Left ventricle myocardium superior (tissue), 1 donor: Measurements from ENCODE around the gene PBX2. TPM values are rescaled to one million over a fixed set of nuclear protein-coding genes. Genes with fewer than 3 reads are reported as not detected.
A peak's percentile ranks its signal among the peaks of the same experiment; 100 is the strongest.

ENCODE experiments used
- ATAC-seq: fragments of 200-7000 bp; cut with Tn5 transposase; one replicate; pipeline ENCODE4 v1.9.1; 2020; ENCODE audit warnings: mild to moderate bottlenecking, moderate library complexity
- DNase-seq: peaks from one replicate; pipeline ENCODE4 v3.0.0-alpha.2; 2020
- intact Hi-C: fragments of 100-400 bp; cut with micrococcal nuclease; formaldehyde crosslinking; loops from one replicate; pipeline ENCODE4 v1.11.0; 2022
- total RNA-seq: library from RNA; stranded (reverse); fragmentation: NEBNext Ultra II Directional; extraction: Animal tissue kit (Norgen Biotek cat#: 25700); gene quantifications from one replicate; pipeline ENCODE4 v1.2.1, GENCODE V29; 2021
- donor health status: DM: no; HTN: yes; CAD: no; lungs with severe emphysema.

Gene PBX2
- total RNA-seq, 1 donor from 2014 or later, result 46.5 TPM

DNA sequence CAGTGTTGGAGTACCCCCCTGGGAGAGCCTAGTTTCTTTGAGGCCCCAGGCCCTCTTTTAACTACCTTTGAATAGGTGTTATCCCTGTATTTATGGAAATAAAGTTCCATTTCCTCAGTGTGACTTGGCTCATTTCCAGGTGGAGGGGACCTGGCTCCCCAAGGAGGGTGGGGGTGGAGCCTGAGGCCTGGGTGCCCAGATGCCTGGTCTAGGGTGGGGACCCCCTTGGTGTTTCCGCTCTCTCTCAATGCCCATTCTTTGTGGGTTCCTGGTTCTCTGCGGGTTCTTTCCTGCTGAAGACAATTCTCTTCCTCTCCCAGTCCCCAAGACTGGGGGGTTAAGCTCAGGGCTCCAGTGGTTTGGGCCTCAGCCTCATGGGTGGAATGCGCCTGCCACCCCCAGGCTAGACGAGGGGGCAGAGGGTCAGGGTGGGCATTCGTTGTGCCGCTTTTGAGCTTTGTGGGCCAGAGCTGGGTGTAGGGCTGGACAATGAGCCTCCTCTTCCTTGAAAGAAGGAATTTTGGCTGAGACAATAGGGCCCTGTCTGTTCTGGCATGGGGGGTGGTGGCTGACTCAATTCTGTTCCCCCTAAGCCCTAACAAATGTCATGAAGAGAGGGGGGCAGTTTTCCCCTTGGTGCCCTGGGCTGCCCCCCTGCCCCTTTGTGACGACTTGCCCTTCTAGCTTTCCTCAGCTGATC is 26.3 kb downstream of the PBX2 start:
- ATAC-seq, result peak; percentile 49
- intact Hi-C loops, result no loop called here
- DNase-seq, result no peak

DNA sequence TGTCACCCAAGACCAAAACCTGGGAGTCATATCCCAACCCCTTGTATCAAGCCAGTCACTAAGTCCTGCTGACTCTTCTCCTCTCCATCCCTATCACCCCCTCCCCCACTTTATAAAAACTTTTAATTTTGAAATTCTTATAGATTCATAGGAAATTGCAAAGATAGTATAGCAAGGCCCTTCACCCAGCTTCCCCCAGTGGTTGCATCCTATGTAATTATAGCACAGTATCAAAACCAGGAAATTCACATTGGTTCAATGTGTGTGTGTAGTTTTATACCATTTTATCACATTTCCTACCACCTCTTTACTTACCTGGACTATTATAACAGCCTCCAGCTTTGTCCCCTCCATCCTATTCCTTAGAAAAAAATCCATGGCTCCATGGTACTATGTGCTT is 31.9 kb downstream of the PBX2 start:
- no peak for DNase-seq
- ATAC-seq, result no peak
- intact Hi-C loops, result no loop called here

DNA sequence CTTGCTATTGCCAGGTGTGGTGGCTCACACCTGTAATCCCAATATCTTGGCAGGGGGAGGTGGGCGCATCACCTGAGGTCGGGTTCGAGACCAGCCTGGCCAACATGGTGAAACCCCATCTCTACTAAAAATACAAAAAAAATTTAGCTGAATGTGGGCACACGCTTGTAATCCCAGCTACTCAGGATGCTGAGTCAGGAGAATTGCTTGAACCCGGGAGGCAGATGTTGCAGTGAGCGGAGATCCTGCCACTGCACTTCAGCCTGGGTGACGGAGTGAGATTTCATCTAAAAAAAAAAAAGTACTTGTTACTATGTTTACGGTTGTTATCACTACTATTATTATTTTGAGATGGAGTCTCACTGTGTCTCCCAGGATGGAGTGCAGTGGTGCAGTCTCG is 33.1 kb downstream of the PBX2 start:
- ATAC-seq, result no peak
- no peak for DNase-seq
- intact Hi-C loops, result no loop called here

DNA sequence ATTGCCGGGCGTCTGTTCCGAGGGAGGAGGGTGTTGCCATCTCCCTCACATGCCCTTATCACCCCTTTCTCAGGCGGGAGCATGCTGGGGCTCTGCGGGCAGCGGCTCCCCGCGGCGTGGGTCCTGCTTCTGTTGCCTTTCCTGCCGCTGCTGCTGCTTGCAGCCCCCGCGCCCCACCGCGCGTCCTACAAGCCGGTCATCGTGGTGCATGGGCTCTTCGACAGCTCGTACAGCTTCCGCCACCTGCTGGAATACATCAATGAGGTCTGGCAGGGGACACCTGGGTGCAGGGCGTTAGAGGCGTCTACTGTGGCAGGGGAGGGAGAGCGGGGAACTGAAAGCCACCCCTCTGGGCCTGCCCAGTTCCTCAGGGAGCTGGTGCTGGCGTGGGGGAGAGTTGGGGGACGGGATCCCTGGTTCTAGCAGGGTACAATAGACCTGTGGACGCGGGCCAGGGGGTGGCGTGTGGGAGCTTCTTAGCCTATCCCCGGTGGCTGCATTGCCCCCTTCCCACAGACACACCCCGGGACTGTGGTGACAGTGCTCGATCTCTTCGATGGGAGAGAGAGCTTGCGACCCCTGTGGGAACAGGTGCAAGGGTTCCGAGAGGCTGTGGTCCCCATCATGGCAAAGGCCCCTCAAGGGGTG is 35.4 kb downstream of the PBX2 start:
- ATAC-seq (peak; percentile 70), DNase-seq (peak; percentile 75)
- intact Hi-C loops, result no loop called here

DNA sequence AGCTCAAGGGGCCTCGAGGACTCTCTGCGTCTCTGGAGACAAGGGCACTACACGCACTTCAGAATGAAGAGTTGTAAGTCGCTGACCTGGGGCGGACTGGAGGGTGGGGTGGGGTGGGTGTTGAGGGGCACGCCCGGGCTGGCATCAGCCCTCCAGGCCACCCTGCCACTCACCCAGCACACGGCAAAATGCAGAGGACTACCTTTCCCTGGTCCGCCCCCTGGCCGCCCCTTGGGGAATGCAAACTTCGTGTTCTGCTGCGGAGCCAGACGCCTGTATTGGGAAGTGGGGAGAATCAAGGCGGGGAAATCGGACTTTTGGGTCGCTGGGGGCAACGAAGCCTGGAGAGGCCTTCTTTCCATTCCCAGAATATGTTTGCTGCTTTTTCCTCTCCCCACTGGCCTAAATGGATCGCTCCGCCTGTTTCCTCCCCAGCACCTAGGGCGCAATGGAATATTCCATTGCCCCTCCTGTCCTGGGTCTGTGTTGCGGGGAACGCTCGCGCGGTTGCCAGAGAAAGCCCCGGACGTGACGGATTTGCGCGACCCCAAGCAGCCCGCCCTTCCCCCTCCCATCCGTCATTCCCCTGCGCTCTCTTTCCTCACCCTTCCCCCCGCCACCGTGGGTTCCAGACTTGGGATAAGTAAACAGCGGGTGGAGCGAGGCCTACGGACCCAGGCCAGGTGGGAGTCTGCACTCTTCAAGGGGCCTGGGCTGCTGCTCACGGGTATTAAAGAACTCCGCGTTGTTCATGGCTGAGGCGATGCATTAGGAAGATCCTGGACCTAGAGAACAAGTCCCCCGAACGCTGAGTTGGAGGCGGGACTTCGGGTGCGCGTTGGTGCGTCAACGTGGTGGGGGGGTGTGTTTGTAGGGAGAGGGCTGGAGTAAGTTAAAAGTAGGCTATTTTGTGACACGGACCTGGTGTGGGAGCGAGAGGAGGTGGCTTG is 36.2 kb downstream of the PBX2 start, which contains the start of gene PPT2:
Gene PPT2, plus strand, starts transcription at position 578 of the 950 bp plus-strand sequence. CDS start 454 bp downstream, outside the sequence.
- ATAC-seq (peak; percentile 91), DNase-seq (peak; percentile 92)
- intact Hi-C loops, result no loop called here

DNA sequence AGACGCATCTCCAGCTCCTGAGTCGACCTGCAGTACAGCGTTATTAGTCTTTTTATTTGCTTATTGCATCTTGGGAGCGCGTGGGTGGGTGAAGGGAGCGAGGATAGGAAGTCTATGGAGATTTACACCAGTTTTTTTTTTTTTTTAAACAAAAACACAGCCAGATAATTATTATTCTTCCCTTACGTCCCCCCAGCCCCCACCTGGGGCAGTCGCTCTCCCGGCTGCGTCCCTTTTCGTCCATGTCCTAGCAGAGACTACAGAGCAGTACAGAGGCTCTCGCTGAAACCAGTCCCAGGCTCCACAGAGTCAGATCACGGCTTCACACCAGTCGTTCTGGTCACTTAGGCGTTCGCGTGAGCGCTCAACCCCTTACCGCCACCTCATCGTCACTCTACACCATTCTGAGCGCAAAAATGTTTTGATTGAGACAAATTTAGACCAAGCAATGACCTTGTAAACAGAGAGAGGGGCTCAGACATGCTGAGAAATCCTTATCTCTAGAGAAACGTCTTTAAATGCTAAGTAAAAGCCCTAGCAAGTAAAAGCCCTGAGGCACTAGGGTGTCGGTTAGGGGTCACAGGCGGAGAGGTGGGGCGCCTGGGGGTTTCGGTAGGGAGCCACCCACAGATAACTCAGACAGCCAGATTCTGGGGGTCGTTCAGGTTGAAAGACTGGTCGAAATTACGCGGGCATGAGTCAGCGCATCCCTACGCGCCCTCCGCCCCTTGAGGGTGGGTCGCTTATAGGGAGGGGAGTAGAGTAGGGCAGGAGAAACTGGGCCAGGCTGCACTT is 37.0 kb downstream of the PBX2 start:
- peak; percentile 46 for DNase-seq
- ATAC-seq, result peak; percentile 35
- intact Hi-C loops, result no loop called here

DNA sequence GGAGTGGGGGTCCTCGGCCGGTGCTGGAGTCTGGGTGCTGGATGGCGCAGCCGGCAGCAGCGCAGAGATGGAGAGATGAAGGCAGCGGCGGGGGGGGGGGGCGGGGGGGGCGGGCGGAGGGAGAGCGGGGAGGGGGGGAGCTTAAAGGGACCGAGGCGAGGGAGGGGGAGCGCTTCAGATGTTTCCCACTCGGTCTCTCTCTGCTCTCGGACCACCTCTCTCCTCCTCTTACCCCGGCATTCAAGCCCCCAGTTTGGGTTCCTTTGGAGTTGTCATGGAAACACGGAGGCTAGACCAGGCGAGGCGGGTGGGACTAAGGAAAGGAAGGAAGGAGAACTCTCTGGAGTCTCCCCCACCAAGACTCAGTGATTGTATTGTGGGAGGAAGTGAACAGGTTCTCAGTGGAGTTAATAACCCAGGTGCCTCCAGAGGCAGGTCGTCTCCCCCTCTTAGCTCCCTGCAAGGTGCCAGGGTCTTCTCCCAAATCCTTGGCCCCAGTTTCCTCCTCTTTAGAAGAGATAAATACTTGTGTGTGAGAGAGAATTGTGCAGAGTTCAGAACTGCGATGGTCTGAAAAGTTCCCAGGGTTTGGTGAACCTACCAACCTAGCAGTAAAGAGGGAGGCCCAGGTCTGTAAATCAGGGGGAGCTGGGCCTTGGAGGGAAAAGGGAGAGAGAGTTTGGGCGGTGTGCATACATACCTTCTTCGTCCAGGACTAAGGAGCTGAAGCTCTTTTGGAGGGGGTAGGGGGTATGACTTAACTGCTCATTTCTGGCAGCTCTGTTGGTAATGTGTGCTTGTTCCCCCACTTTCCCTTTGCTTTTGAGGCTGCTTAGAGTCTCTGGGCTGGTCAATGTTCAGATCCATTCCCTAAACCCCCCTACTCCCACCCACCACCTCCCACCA is 37.9 kb downstream of the PBX2 start, which contains the start of gene PRRT1:
Gene PRRT1, minus strand, starts transcription at position 77 of the 906 bp plus-strand sequence. CDS start 112 bp downstream, outside the sequence.
- intact Hi-C loops, result no loop called here
- DNase-seq (no peak), ATAC-seq (no peak)

DNA sequence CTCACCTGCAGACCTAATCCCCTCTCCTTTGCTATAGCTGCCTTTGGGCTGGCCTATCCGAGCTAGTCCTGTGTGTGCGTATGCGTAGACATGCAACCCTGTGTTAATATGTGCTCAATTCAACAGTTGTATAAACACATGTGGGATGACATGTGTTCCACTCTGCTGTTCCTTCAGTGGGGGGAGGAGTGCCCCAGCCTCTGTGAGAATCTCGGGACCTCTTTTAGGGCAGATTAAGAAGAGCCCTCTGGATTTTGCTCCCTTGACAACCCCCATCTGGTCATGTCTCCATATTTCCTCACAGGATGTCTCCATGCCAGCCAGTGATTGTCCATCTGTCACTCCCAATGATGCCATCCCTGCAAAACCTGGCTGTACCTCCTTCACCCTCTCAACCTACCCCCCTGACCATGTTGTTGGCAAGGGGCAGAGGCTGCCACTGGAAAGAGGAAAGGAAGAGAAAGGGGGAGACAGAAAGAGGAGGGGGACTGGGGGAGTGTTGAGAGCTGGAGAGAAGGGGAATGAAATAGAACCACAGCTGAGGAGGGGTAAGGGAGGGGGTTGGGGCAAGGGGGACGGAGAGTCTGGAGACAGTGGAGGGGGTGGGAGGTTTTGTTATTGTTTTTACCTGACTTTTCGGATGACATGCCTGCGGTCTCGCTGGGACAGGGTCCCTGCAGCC is 38.7 kb downstream of the PBX2 start:
- no peak for ATAC-seq
- DNase-seq, result no peak
- intact Hi-C loops, result no loop called here

DNA sequence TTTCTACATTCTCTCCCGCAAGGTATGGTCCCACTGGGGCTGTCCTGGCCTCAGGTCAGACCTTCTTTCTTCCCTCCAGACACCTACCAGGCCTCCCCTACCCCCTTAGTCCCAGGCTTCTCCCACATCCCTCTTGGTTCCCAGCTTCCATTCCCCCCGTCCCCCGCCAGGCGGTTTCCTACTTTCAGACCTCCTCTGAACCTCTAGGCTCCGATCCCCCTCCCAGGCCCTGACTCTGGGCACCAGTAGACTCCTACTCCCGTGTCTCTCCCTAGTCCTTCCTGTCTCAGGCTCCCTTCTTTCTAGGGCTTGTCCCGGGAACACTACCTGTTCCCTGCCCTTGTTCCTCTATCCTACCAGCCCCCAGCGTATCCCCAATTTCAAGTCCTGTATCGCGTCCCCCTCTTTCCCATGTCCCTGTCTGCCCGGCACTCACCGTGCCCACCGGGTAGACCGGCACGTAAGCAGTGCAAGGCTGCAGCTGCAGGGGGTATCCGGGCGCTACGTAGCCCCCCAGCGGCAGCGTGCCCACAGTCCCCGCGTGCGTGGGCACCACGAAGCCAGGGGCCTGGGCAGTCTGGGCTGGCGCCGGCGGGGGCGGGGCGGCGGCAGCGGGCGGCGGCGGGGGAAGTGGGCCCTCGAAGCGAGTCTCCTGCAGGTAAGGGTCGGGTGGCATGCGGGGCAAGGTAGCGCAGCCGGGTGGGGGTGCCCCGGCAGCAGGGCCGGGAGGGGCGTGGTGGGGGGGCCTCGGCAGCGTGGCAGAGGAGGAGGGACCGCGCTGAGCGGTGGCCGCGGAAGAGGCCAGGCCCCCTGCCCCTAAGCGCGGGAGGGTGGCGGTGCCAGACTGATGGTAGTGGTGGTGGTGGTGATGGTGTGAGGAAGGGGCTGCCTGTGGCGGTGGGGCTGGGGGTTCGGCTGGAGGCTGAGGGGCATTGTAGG is 39.8 kb downstream of the PBX2 start:
- intact Hi-C loops, result no loop called here
- no peak for ATAC-seq

DNA sequence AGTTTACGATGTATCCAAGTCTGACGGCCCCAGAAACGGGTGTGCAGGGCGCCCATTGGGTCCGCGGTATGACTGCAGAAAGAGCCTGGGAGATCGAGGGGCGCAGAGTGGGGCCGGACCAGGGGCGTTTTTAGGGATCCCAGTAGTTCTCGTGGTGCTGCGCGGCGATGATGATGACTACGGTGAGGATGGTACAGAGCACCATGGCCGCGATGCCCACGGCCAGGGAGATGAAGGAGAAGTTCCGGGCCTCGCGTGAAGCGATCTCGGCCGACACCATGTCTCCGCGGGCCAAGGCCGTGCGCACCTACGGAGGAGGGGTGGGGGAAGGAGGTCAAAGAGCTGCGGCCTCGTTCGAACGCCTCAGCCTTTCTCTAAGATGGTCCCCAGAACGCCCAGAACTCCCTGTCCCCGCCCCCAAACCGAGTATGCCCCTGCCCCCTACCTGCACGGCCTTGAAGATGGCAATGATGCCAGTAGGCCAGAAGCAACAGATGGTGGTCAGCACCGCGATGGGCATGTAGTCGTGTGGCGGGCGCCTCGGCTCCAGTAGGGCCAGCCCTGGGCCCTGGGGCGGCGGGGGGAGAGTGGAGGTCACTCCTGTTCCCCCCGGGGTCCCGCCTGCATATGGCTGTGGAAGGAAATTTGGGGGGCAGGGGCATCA is 40.8 kb downstream of the PBX2 start:
- intact Hi-C loops, result no loop called here
- DNase-seq (no peak), ATAC-seq (no peak)

More for the DNA sequence above, 39.8 kb downstream of the PBX2 start:
- no peak for DNase-seq

DNA sequence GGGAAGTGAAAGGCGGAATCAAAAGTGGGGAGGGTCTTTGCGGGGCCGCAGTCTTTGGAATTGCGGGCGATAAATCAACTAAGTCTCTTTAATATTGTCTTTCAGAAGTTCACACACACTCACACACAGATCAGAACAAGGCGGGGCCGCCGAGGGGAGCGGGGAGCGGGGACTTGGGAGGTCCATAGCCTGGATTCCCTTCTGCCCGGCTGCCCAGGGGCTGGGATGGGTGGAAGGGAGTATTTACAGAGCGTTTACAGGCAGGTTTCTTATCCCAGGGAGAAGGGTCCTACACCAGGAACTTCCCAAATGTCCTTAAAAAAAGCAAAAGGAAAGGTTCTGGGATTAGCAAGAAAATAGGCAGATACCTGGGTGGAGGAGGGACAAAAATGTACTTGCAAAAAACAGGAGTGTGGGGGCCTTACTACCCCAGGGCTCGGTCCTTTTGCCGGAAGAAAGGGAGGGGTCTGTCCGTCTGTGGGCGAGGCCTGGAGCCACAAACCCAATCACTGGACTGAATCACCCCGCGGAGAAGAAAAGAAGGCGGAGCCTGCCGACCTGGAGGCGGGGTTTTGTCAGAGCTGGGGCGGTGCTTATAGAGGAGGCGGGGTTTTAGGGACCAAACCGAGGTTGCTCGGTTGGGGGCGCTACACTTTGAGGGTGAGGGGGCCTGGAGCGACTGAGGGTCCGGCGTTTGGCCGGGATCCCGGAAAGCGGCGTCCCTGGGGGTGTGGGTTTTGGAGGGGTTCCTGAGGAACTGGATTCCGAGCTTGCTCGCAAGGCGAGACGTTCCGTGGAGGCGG is 41.5 kb downstream of the PBX2 start:
- ATAC-seq (peak; percentile 39), DNase-seq (peak; percentile 76)
- intact Hi-C loops, result no loop called here

DNA sequence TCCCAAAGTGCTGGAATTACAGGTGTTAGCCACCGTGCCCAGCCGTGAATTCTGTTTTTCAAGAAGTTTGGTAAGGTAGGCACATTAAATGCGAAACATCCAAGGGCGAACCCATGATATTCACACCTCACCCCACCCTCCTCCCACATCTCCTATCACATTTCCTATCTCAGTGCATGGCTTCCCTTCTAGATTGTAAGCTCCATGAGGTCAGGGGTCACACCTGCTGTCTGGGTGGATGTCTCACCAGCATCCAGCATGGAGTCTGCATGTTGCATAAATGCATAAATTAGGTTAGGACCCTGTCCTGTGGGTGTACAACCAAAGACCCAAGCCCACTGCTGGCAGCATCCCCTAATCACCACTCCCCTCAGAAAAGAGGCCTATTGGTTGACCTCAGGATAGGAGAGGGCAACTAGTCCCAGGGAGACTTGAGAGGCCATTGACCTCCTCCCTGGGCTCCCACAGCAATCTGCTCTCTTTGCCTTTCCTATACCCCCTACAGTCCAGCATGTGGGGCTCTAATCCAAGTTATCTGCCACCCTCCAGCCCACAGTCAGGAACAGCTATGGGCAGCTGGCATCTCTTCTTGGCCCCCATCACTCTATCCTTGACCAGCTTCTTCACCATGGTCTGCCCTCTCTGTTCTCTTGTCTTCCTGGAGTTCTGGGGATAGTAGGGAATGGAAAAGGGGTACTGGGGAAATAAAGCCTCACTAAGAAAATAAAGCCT is 42.4 kb downstream of the PBX2 start:
- intact Hi-C loops, result no loop called here
- ATAC-seq, result no peak
- DNase-seq, result no peak

DNA sequence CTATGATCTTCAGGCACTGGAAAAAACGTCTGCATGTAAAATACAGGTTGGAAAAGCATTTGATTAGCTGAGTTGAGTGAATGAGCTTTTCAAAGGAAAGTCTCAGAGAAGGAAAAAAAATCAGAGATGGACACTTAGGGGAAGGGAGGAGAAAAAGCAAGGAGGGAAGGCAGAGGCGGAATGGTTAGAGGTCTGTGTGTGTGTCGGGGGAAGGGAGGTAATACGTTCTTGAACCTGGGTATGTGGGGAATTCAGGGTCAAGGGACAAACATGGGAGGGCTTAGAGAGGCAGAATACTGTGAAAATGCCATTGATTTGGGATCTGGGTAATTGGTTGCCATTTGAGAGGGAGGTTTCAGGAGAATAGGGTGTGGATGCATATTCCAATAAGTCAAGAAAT is 43.3 kb downstream of the PBX2 start:
- no peak for DNase-seq
- no peak for ATAC-seq
- intact Hi-C loops, result no loop called here

DNA sequence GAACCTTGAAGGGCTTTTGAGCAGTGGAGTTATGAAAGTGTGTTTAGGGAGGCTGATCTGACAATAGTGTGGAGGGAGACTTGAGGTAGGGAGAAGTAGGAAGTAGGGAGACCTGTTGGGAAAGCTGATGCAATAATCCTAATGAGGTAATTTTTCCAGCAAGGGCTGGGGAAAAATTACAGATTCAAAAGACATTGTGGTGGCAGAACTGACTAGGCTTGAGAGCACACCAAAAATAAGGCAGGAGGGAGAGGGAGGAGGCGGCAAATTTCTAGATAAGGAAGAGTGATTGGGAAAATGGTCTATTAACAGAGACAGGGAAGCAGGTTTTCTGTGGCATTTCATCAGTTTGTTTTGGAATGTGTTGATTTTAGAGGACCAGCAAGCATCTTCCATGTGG is 43.7 kb downstream of the PBX2 start:
- intact Hi-C loops, result no loop called here
- DNase-seq, result no peak

More for the DNA sequence above, 43.7 kb downstream of the PBX2 start:
- ATAC-seq, result no peak
